Raji (cell line): ENCODE results near the gene LTF.

Experiments
- POLR2A ChIP-seq: IDR thresholded peaks from 2 replicates; pipeline ENCODE4 v1.6.1; 2011; ENCODE audit warnings: low read depth, low read length, control low read depth; ENCODE audit not compliant: insufficient read depth

The LTF gene

DNA sequence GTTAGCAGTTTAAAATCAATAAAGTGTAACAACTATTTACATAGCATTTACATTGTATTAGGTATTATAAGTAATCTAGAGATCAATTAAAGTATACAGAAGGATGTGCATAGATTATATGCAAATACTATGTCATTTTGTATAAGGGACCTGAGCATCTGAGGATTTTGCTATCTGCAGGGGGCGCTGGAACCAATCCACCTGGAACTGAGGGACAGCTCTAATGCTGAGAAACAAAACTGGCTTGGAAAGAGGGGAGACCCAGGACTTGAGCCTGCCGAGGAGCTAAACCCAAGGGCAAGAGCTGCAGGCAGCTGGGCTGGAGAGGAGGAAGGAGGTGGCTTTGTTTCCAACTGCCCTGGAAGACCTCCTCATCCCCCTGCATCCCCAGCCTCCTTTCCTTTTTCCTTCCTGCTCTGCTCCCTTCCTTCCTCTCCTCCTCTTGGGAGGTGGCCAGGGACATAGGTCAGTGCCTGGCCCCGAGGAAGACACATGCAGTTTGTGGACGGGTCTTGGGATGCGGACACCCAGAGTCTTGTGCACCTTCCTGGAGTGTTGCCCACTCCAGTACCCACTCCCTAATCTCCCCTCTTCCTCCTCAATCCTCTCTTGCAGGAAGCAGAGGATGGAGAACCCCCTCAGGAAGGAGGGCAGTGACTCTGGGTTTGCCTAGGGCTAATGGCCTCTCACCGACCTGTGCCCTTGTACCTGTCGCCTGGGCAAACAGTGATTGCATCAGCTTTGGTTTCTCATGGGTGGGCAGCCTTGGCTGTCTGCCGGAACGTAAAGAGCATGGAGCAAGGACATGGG, 32.2 kb upstream of the LTF start:
- TF ChIP-seq POLR2A = no peak

DNA sequence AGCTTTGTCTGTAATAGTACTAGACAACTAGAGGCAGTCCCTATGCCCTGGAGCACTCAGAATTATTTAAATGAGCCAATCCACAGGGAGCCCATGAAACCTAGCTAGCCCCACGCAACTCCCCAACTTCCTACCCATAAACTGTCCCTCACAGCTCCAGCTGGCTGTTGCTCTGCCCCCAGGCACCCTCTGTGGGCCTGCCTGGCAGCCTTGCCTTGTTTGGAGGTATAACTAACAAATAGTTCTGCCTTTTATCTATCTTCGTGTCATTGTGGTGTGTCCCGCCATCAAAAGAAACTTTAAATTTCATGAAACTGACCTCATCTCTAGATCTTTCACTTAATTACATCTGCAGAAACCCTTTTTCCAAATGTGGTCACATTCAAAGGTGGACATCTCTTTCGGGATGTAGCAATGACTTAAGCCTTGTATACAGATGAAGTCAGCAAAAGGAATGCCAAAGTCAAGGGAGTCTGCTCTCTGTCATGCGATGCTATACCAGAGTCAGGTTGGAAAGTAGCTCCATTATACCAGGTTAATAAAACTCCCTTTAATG, 31.3 kb upstream of the LTF start:
- no peak for TF ChIP-seq POLR2A

DNA sequence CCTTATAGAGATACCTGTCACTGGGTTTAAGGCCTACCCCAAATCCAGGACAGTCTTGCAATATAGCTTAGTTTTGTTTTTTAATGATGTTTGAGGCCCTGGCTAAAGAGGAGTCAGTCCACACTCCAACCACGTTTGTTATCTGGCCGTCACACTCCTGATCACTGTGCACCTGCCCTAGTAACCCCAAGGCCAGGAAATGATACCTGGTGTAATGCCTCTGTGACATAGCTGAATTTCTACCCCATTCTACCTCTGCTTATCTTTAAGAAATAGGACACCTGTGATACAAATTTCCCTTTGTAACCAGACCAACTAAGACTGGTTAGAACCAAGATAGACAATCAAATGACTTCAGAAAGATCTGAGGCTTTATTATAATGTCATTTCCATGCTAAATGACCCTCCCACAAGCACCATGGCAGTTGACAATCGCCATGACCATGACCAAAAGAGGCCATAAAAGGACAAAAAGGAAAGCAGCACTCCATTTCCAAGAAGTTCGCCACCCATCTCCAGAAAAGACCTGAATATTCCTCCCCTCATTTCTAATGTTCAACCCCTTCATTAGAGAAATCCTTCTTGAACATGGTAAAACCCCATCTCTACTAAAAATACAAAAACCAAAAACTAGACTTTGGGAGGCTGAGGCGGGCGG, 28.3 kb upstream of the LTF start:
- TF ChIP-seq POLR2A = no peak

DNA sequence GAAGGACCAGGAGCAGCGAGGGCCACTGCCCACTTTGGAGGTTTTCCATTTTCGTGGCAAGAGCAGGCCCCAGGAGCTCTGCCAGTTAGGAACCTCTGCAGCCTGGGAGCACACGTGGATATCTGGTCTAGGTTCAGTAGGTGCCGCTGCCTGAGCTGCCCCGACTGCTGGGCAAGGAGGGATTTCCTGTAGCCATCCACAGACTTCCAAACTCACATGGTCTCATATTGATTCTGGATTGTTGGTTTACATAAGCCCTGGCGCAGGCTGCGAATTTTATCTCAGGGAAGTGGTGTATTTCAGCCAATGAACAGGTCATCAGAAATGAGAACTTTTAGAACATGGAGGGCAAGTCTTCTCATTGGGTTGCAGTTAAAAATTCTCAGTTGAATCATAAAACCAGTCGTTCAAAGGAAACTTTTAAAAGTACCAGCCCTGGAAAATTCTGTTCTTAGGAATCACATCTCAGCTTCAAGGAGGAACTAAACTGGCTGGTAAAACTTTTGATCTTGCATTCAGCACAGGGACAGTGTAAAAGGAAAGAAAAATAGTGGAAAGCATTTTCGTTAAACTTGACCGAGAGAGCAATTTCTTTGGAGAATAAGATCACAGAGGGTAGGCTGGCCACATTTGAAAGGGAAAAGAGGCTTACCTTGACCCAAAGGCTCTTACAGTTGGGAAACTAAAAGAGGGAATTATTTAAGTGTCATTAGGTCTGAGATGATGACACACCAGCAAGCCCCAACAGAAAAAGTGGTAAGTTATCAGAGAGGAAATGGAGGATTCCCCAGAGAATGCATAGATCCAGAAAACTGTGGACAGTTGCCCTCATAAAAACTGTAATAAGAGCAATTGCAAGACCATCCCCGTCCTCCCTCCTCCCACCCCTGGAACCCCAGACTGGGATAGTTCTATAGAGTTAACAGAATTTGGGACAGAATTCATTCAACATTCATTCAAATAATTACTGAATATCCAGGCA, 26.7 kb upstream of the LTF start:
- TF ChIP-seq POLR2A = no peak

DNA sequence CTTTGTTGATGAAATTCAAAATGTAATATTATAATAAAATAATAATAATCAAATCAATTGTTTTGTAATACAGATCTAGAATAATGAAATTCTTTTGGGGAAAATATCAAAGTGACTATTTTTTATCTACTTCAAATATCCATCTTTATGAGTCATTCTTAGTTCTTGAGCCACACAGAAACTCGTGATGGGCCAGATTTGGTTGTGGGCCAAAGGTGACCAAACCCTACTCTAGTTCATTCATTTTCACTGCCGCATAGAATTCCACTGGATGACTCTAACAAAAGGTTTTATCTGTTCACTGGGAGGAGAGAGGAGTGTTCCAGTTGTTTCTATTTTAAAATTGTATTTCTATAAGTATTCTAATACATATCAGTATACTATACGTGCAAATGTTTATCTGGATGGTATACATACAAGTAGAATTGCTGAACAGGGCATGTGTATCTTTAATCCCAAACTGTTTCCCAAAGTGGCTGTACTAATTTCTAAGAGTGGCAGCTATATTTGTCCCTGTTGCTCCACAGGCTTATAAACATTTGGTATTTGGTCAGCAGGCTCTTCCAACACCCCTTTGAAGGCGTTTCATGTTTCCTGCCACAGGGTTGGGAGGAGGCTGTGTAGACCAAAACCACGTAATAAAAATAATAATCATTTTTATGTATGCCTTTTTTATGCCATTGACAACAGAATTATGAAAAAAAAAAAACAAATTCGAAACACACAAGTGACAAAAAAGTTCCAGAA, 25.8 kb upstream of the LTF start:
- no peak for TF ChIP-seq POLR2A

DNA sequence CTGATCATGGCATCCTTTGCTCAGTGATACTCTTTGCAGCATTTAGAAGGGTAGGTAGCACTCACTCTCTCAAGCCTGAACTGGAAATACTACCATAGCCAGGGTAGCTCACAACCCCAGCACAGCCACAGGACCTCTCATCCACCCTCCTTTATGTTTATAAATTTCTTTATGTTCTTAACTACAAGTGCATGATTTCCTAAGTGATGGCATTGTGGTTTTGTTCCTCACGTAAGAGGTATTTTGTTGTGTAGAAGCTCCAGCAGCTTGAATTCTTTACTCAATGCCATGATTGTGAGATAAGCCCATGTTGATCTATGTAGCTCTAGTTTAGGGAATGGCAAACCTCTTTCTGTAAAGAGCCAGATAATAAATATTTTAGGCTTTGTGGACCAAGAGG, 25.2 kb upstream of the LTF start:
- TF ChIP-seq POLR2A = no peak

DNA sequence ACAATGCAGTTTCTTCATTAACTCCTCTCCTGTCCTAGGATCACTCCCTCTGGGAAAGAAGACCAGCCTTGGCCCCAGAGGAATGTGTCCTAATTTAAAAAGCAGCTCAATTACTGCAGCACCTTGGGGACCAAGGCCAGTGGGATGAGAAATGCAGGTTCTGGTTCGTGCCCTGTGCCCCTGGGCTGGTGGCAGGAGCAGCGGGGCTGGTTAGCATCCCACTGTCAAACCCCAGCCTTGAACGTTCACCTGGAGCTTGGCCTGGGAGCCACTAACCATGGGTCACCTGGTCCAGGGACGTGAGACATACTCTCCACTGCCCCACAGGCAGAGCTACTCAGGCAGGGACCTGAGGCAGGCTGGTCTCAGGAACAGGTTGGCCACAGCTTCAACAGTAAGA, 24.7 kb upstream of the LTF start:
- no peak for TF ChIP-seq POLR2A

DNA sequence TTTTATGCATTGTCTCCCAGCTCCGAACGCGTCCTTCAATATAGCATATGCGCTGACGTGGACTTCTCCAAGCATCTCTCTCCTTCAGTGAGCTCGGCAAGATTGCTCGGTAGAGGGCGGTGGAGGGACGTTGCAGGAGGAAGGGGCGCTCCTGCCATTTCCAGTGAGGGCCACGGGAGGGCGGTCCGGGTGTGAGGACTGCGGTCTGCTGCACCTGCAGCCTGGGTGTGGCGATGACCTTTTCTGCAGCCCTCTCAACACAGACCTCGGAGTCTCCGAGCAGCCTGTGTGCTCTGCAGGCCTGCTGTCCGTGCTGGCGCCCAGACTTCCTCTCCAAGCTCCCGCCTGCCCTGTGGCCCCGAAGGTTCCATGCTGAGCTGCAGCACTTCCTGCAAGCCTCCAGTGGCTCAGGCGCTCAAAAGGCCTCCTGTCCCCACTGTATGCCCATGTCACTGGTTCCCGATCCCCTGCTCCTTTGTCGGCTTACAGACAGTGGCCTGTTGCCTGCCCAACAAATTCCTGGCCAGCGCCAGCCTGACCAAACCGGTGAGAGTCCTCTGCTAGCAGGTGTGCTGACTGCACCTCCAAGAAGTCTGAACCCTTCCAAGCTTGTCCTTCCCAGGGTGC, 24.1 kb upstream of the LTF start:
- TF ChIP-seq POLR2A = no peak

DNA sequence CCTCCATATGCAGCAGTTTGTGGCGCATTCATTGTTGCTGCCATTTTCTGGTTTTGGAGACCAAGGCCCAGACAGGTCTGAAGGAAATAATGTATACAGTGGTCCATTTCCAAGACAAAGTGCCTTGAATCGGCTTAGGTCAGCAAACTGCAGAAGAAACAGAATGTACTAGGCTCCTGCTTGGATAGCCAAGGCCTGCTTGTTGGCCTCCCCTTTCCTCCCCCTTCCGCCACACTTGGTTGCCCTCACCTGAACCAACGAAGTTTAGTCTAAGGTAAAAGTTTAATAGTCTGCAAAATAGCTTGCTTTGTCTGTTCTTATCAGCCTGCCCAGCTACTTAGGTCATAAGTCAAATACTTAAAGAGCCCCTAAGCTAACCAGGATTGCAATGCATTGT, 21.1 kb upstream of the LTF start:
- no peak for TF ChIP-seq POLR2A

DNA sequence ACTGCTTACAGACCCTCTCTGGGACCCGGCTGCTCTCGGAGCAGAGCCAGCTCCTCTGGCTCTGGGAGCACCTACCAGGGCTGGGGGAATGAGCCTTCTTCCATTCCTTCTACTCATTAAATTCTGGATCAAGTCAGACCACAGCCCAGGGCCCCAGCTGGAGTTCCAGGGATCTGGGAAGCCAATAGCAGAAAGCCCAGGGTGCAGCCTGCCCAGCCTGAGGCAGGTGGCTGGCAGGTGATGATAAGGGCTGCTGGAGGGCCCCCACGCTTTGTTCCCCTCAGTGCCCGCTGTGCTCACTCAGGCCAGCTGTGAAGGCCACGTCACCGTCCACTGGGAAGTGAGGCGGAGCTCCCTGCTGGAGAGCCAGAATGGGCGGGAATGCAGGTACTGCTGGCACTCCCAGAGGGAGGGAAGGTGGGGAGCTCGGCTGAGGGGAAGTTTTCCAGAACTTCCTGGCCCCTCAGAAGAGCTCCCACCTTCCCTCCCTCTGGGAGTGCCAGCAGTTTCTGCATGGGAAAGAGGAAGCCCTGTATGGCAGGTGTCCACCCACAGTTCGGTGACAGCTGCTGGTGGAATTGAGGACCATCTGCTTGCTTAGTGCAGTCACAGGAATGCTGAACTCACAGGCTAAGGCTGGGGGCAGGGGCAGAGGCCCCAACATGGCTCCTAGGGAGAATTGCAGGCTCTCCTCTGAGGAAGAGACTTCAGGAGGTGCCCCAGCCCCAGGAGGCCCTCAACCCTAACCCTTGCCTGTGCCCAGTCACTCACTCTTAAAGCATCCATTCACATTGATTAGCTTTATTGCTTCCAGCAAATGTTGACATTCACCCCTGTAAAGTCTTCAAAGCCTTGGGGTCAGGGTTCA, 20.4 kb upstream of the LTF start:
- no peak for TF ChIP-seq POLR2A

DNA sequence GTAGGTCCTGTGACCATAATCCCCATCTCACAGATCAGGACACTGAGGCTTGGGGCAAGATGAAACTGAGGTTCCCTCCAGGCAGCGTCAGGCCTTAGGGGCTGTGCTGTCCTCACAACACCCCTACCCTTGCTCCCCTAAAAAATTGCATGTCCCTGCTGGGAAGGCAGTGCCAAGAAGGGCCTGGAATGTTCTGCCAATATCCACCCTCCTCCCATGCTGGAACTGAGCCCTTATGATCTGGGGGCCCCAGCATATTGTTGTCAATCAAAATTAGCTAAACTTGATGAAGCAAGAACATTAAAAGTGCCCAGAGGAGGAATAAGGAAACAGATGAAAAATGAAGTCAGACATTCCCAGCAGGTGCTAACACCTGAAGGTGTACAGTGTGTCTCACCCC, 19.7 kb upstream of the LTF start:
- TF ChIP-seq POLR2A = no peak

DNA sequence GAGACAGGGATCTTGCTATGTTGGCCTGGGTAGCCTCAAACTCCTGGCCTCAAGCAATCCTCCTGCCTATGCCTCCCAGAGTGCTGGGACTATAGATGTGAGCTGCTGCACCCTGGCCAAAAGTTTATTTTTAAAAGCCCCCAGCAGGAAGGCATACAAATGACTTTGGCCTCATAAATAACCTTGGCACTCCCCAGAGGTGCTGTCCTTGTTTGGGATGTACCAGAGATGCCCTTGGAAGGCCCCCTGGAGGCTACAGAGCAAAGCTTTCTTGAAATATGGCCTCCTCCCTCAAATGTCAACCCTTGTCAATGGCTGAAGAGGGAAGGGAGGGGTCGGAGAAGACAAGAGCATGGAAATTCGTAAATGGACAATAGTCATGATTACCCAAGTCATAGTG, 19.1 kb upstream of the LTF start:
- no peak for TF ChIP-seq POLR2A
